NCI-H2227 treated with DMSO at 0.1 percent for 48 hours (cell line): ENCODE measurements around the gene CDK13.

Experiments used
- DNase-seq: peaks from one replicate; lab custom pipeline; 2025; lab: John Stamatoyannopoulos, UW

The CDK13 gene

DNA sequence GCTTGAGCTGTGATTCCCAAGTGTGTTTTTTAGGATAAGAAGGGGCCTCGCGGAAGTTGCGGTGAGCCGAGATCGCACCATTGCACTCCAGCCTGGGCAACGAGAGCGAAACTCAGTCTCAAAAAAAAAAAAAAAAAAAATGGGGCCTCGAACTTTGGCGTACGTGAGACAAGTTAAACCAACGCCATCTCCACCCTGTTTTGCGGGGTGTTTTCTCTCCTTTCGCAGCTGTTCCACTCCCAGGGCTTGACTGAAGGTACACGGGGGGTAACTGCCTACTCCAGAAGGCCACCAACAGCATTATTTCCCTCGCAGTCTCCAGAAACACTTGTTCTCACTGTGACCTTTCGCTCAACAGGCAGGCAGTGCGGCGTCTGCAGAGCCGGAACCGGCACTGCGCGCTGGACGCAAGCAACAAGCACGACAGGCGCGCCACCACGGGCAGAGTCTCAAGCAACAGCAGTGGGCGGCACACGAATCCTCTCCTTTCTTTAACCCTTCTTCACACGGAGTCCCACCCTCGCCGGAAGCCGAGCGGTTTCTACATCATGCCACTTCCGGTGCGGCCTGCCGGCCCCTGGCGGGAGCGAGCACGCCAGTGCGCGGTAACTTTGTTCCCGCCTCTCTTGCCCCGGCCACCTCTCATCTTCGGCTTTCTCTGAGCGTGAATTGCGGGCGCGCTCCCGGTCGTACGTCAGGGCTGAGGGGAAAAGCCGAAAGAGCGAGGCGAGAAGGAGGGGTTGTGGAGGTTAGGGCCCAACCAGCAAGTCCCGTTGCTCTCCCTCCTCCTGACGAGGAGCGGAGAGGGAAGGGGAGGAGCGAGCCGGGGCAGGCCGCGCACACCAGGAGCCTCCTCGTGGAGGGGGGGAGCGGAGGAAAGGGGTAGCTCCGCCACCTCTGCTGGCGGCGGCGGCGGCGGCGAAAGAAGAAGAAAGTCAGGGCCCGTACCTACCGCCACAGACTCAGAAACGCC, 814 bp upstream of the CDK13 start:
- DNase-seq = peak; percentile 97

DNA sequence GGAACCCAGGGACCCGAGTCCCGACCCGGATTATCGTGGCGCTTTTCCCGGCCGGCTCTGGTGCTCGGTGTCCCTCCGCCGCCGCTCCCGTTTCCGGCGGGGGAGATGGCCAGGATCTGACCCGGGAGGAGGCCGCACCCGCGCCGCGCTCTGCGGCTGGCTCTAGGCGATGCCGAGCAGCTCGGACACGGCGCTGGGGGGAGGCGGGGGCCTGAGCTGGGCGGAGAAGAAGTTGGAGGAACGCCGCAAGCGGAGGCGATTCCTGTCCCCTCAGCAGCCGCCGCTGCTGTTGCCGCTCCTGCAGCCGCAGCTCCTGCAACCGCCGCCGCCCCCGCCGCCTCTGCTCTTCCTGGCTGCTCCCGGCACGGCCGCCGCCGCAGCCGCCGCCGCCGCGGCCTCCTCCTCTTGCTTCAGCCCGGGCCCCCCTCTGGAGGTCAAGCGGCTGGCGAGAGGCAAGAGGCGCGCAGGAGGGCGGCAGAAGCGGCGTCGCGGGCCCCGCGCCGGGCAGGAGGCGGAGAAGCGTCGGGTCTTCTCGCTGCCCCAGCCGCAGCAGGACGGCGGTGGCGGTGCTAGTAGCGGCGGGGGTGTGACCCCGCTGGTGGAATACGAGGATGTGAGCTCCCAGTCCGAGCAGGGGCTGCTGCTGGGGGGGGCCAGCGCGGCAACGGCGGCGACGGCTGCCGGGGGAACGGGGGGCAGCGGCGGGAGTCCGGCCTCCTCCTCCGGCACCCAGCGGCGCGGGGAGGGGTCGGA, 593 bp downstream of the CDK13 start:
- no peak for DNase-seq

DNA sequence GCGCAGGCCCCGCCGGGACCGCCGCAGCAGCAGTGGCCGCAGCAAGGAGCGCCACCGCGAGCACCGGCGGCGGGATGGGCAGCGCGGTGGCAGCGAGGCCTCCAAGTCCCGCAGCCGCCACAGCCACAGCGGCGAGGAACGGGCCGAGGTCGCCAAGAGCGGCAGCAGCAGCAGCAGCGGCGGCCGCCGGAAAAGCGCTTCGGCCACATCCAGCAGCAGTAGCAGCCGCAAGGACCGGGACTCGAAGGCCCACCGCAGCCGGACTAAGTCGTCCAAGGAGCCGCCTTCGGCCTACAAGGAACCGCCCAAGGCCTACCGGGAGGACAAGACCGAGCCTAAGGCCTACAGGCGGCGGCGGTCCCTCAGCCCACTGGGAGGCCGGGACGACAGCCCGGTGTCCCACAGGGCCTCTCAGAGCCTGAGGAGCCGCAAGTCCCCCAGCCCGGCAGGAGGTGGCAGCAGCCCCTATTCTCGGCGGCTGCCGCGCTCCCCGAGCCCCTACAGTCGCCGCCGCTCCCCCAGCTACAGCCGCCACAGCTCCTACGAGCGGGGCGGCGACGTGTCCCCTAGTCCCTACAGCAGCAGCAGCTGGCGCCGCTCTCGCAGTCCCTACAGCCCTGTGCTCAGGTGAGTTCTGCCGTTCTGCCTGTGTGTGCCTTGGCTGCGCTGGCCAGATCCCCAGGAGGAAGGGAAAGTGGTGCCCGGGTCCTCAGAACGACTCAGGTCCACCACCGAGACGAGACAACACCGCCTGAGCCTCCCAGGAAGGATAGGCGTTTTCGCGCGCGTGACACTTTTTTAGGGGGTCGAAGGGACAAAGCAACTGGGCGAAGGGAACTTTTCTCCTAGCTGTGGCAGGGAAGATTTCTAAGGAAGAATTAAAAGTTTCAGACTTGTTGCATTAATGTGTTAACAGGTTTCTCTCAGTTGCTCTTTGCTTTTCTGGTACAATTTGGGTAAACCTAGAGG, 1.5 kb downstream of the CDK13 start:
- no peak for DNase-seq

DNA sequence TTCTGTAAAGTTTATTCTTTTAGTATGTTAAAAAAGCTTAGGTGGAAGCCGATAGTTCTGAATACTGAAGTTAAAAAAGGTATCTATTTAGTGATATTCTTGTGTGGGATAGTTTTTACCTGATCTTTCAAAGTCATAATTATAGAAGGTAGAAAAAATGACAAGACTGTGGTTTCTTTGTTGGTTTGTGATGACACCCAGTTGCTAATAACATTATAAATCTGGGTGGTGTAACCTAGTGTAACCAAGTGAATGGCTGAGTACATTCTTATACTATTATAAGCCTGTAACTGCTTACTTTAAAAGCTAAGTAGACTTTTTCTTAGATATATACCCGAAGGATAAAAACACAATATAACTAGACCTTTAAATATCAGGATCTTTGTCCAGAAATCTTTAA, 2.3 kb downstream of the CDK13 start:
- no peak for DNase-seq

DNA sequence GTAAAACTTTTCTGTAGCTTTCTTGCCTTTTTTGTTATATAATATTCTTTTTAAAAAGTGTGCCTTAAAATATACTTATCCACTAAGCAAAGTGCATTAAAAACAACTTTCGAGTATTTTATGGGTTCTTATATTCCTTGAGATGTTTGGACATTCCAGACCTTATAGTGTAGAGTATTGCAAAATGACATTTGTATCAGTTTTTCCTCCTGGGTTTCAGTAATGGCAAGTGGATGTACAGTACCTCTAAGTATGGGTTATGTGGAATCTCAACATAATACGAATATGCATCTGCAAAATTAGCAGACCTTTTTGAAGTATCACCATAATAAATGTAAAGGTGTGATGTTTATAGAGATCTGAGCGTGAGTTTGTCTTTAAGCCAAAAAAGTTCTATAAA, 2.7 kb downstream of the CDK13 start:
- DNase-seq = no peak

DNA sequence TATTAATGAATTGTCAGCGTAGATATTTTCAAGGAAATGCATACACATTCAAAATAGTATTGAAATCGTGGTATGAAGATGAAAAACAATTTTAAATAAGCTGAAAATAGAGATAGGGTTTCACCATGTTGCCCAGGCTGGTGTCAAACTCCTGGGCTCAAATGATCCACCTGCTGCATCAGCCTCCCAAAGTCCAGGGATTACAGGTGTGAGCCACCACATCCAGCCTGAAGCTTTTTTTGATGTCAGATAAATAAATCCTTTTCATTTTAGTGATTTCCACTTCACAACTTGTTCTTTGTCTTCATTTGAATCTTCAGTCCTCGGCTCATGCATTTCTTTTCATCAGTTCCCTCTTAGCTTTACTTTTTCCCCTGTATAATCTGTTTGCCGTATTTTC, 4.6 kb downstream of the CDK13 start:
- no peak for DNase-seq

DNA sequence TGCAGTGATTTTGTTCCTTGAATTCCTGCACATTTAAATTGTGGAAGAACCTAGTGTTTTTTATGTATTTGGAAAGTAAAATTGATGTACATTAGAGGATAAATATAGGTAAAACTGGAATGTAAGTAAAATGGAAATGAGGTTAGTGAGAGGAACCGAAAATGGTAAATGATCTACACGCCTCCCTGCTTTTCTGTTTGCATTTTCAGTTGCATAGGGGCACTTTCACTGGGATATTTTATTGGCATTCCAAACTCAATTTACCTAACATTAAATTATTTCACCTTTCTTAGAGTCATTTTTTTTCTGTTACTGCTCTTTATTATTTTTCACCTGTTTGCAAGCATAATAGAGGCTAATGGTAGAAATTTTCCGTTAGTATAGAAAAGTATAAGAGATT, 8.0 kb downstream of the CDK13 start:
- DNase-seq = no peak

DNA sequence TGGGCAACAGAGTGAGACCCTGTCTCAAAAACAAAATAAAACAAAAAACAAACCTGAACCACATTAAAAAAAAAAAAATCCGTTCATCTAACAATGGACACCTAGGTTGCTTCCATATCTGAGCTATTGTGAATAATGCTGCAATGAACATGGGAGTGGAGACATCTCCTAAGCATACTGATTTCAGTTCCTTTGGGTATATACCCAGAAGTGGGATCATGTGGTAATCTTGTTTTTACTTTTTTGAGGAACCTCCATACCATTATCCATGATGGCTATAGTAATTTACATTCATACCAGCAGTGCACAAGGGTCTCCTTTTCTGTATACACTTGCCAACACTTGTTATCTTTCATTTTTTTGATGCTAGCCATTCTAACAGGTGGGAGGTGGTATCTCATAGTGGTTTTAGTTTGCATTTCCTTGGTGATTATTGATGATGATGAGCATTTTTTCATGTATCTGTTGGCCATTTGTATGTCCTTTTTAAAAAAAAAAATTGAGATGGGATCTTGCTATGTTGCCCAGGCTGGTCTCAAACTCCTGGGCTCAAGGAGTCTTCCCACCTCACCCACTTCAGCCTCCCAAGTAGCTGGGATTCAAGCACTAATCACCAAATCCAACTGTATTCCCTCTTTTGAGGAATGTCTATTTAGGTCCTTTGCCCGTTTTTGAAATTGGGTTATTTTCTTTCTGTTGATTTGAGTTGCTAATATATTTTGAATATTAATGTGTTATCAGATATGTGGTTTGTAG, 17.5 kb downstream of the CDK13 start:
- no peak for DNase-seq

DNA sequence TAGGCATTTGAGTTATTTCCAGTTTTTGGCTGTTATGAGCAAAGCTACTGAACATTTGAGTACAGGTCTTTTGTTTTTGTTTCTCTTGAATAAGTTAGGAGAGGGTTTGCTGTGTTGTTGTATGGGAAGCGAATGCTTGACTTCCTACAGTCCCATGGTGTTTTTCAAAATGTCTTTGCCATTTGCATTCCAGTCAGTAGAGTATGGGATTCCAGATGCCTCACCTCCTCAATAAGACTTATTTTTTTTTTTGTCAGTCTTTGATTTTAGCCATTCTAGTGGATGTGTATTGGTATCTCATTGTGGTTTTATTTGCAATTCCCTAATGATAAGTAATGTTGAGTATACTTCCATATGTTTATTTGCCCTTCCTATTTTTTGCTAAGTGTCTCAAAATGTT, 19.4 kb downstream of the CDK13 start:
- no peak for DNase-seq

DNA sequence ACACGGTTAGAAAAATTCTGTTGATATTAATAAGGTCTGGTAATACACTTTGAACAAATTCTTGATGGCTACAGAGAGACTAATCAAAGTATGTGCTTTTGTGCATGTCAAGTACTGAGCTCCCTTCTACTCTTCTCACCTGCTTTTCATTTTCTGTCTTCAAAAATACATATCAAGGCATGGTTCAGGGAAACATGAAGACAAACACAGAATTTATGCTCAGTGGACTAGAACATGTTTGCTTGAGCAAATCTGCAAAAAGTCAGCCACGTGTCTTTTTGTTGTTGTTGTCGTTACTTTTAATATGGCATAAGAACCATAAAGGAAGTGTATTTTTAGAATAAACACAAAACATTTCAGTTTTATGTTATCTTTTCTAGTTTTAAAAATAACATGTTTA, 21.9 kb downstream of the CDK13 start:
- DNase-seq = no peak

DNA sequence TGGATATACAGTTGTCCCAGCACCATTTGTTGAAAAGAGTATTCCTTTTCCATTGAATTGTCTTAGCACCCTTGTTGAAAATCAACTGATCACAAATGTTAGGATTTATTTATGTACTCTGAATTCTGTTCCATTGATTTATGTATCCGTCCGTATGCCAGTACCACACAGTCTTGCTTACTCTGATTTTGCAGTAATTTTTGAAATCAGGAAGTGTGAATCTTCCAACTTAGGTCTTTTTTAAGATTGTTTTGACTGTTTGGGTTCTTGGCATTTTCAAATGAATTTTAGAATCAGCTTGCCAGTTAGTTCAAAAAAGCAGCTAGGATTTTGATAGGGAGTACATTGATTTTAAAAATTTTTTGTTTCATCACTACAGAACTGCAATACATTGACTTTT, 23.7 kb downstream of the CDK13 start:
- DNase-seq = no peak

DNA sequence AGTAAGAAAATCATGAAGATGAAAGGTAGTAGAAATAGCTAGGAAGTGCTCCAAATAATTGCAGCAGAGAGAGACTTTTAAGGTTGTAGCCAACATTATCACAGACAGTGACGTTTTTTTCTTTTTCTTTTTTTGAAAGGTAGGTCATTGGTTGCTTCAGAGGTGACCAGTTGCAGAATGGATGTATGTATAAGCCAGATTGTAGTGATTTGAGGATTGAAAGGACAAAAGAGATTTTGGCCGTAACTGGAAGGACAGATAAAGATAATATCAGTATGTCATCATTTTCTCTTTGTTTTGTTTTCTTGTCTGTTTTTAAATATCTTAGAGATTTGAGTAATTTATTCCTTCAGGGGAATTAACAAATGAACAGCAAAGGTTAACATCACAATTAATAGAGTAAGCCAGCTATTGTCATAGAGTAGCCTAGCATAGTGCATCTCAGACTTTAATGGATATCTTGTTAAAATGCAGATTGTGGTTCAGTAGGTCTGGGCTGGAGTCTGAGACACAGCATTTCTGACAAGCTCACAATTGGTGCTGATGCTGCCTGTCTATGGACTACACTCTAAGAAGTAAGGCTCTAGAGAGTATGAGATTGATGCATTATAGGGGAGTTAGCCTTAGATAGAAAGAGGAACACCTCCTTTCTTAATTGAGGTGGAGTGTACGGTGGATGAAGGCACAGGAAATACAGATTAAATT, 28.3 kb downstream of the CDK13 start:
- no peak for DNase-seq

DNA sequence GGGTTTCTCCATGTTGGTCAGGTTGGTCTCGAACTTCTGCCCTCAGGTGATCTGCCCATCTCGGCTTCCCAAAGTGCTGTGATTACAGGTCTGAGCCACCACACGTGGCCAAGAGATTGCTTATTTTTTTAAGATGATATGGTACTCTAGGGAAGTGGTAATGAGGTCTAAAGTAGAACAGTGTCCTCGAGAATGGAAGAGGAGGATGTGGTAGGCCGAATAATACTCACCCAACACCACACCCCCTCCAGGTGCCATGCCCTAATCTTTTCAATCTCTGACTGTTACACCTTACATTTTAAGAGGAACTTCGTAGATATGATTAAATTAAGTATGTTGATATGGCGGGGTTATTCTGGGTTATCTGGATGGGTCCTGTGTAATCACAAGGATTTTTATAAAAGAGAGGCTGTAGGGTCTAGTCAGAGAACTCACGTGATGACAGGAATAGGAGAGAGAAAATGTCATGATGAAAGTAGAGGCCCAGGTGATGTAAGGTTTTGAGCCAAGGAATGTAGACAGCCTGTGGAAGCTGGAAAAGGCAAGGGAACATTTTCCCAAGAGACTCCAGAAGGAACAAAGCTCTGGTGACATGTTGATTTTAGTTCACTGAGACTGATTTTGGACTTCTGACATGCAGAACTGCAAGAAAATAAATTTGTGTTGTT, 29.5 kb downstream of the CDK13 start:
- DNase-seq = no peak

DNA sequence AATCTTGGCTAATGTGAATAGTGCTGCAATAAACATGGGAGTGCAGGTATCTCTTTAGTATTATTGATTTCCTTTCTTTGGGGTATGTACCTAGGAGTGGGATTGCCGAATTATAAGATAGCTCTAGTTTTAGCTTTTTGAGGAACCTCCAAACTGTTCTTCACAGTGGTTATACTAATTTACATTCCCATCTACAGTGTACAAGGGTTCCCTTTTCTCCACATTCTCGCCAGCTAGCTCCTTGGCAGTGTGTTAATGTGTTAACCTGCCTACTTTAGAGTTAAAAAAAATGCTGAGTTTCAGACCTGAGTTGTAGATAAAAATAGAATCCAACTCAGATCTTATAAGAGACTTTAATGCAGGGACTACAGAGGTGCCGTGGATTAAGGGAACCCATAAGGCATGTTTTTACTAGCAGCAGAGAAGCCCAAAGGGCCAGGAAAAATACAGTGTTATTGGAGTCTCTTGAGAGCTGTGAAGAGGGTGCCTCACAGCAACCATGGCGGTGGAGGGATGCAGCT, 35.4 kb downstream of the CDK13 start:
- DNase-seq = no peak

DNA sequence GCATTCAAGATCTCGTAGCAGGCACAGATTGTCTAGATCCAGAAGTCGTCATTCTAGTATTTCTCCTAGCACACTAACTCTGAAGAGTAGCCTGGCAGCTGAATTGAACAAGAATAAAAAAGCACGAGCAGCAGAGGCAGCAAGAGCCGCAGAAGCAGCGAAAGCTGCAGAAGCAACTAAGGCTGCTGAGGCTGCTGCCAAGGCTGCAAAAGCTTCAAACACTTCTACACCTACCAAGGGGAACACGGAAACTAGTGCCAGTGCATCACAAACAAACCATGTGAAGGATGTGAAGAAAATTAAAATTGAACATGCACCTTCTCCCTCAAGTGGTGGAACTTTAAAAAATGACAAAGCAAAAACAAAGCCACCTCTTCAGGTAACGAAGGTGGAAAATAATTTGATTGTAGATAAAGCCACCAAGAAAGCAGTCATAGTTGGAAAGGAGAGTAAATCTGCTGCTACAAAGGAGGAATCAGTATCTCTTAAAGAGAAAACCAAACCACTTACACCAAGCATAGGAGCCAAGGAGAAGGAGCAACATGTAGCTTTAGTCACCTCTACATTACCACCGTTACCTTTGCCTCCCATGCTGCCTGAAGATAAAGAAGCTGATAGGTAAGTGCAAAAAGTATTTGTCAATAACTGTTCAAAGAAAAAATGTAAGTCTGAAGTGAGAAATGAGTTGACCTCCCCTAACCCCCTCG, 37.7 kb downstream of the CDK13 start:
- no peak for DNase-seq

DNA sequence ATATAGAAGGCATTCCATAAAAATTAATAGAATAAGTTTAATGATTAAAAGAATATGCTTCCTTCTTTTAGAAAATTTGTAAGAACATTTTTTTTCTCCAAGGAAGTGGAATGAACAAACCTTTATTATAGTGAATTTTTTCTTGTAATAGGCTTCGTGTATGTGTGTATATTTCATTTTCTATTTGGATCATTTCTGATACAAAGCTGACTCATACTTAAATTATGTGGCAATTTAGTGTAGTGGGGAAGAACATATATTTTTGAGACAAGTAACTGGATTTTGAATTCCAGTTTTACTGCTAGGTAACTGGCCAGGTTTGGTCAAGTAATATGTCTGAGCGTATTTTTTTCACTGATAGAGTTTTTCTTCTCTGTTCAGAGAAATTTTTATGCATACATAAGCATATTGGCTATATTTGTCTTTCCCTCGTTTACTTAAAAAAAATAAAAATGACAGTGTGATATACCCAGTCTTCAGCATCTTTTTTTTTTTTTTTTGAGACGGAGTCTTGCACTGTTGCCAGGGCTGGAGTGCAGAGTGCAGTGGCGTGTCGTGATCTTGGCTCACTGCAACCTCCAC, 50.8 kb downstream of the CDK13 start:
- DNase-seq = no peak

DNA sequence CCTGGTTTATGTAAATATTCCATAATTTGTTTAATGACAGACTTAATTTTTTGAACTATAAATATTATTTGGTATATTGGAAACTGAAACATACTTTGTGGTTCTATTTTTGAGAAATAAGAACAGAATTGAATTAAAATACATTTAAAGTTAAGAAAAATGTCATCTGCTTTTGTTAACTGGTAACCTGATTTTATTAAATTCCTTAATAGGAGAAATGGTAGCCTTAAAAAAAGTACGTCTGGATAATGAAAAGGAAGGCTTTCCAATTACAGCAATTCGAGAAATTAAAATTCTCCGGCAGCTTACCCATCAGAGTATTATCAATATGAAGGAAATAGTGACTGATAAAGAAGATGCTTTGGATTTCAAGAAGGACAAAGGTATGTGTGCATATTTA, 51.6 kb downstream of the CDK13 start:
- no peak for DNase-seq

DNA sequence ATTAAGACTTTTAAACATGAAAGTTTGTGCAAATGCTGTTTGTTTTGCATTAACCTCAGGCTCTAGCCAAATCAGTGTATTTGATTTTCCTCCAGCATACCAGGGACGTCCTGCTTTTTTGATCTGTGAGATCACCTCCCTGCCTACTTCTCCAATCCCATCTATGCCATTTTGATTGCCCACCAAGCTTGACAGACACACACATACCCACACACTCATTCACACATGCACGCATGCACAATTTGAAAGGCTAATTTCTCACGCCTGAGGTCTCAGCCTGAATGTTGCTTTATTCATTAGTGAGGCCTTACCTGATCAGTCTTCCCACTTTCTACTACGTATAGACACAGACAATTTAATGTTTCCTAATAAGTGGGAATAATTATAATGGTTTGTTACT, 53.5 kb downstream of the CDK13 start:
- DNase-seq = no peak
